ENCODE measurements around the gene KRT17. TPM values are rescaled to one million over a fixed set of nuclear protein-coding genes. Genes with fewer than 3 reads are reported as not detected.

KRT17 gene
- total RNA-seq, 1 experiment from 2014 or later, result 1.5 TPM

- TF ChIP-seq IRF2 (CRISPR knock-in tag; IDR thresholded peaks at IDR 0.05; ENCODE audit: borderline replicate concordance, low read depth), result no peak
Observed at GRCh38 chr17:41631898-41632285, 7.5 kb upstream of the KRT17 start (continued).

GRCh38 chr17:41631025-41631897, 6.9 kb upstream of the KRT17 start:
- H3K4me1 Mint-ChIP-seq, result peaks cover 21% of the 10 kb centered on the region
- H3K9me3 Mint-ChIP-seq, result no peaks in the 10 kb centered on the region
- H3K4me3 Mint-ChIP-seq, result no peak overlapping the region
- TF ChIP-seq FOXP4 (CRISPR knock-in tag; IDR thresholded peaks at IDR 0.05) (no peak), ZNF425 (CRISPR knock-in tag; conservative IDR thresholded peaks at IDR 0.05) (no peak), ZNF317 (CRISPR knock-in tag; IDR thresholded peaks at IDR 0.05; ENCODE audit: borderline replicate concordance, low read depth) (no peak), CDX4 (CRISPR knock-in tag; IDR thresholded peaks at IDR 0.05; ENCODE audit: borderline replicate concordance) (no peak), EMX1 (CRISPR knock-in tag; IDR thresholded peaks at IDR 0.05) (no peak), KAT7 (CRISPR knock-in tag; IDR thresholded peaks at IDR 0.05; ENCODE audit: borderline replicate concordance) (no peak), ERG (CRISPR knock-in tag; IDR thresholded peaks at IDR 0.05) (no peak), NFYB (CRISPR knock-in tag; conservative IDR thresholded peaks at IDR 0.05; ENCODE audit: low read depth) (no peak), E2F4 (CRISPR knock-in tag; IDR thresholded peaks at IDR 0.05; ENCODE audit: borderline replicate concordance, low read depth) (no peak), NR3C1 (CRISPR knock-in tag; conservative IDR thresholded peaks at IDR 0.05; ENCODE audit: low read depth) (no peak), TCF7 (CRISPR knock-in tag; IDR thresholded peaks at IDR 0.05; ENCODE audit: low read depth) (no peak), MAX (CRISPR knock-in tag; IDR thresholded peaks at IDR 0.05) (no peak), SMAD4 (CRISPR knock-in tag; IDR thresholded peaks at IDR 0.05) (no peak), ZNF512 (CRISPR knock-in tag; IDR thresholded peaks at IDR 0.05; ENCODE audit: borderline replicate concordance) (no peak), OVOL2 (CRISPR knock-in tag; IDR thresholded peaks at IDR 0.05; ENCODE audit: borderline replicate concordance) (no peak), ZNF396 (CRISPR knock-in tag; IDR thresholded peaks at IDR 0.05; ENCODE audit: borderline replicate concordance) (no peak), NR1H2 (CRISPR knock-in tag; IDR thresholded peaks at IDR 0.05) (no peak)
- DNase-seq (ENCODE audit: low spot score), result no peak
- no peak for ATAC-seq
- no peaks in the 10 kb centered on the region for H3K36me3 Mint-ChIP-seq
- H3K27ac Mint-ChIP-seq, result no peak overlapping the region
- no peaks in the 10 kb centered on the region for H3K27me3 Mint-ChIP-seq (ENCODE audit: low read depth)
- ChIA-PET POLR2A (no interaction called here), CTCF (interaction anchor here (3.7 to 4.6 kb wide), 2 partner anchors 17 to 21 kb away, joined by 13 to 29 read pairs; no protein-coding TSS in a partner anchor)

Data from WTC11 (cell line).